Lower leg skin (tissue), 3 donors: ENCODE measurements around the gene ENOX1.

Experiments used
- CTCF ChIP-seq, 3 donors: fragments of 450-650 bp; IDR thresholded peaks; one replicate each; pipeline ENCODE4 v1.5.1; 2016; ENCODE audit warnings: antibody characterized with exemption in 3 of 3, mild to moderate bottlenecking in 3 of 3, moderate library complexity in 2 of 3
- POLR2A ChIP-seq, 2 donors: fragments of 450-650 bp; IDR thresholded peaks; one replicate each; pipeline ENCODE4 v1.6.1; 2016 to 2017; ENCODE audit warnings: antibody characterized with exemption in 2 of 2, mild to moderate bottlenecking in 1 of 2, moderate library complexity in 1 of 2

DNA sequence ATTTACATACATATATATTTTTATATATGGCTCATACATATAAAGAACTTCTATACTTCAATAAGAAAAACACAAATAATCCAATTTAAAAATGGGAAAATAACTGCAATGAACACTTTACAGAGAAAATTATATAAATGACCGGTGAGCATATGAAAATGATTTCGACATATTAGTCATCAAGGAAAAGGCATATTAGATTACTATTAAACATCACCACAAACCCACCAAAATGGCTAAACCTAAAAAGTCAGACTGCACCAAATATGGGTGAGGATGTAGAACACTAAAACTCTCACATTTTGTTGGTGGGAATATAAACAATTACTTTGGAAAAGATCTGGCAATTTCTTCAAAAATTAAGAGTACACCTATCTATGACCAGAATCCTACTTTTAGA, 316.2 kb downstream of the ENOX1 start:
- TF ChIP-seq CTCF (IDR thresholded peaks at IDR 0.05) (no peak), POLR2A (IDR thresholded peaks at IDR 0.05) (no peak)
